HG03342 (cell line): Measurements from ENCODE around the gene HEPACAM.

Experiments
- ATAC-seq: cut with Tn5 transposase; IDR thresholded peaks from one replicate; pipeline ENCODE4 v1.9.1; 2021; ENCODE audit warnings: mild to moderate bottlenecking, moderate library complexity; ENCODE audit not compliant: unreplicated experiment

The HEPACAM gene

GRCh38 chr11:124870430-124870829, 65.4 kb downstream of the HEPACAM start:
- ATAC-seq = no peak

GRCh38 chr11:124869856-124870387, 65.9 kb downstream of the HEPACAM start:
- no peak for ATAC-seq

- ATAC-seq = no peak
Measured at GRCh38 chr11:124869331-124869730, 66.5 kb downstream of the HEPACAM start.
